Measurements from ENCODE around the gene C1QTNF12.

Gene C1QTNF12

DNA sequence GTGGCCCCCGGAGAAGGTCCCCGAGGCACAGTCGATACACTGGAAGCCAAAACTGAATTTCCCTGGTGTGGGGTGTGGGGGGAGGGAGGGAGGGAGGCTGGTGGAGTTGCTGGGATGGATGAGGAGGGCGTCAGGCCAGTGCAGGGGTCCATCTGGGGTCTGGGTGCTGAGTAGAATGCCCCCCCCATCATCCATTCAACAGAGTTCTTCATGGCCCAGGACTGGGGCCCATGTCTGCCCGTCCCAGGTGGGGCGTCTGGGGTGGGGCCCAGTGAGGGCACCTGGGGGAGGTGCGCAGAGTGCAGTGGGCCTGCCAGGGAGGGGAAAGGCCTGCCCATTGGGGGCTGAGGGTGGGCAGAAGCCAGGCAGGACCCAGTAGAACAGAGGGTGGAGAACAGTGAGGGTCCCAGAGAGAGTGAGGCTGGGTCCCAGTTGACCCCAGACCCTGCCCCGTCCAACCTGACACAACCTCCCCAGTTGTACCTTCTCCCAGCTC, 42.0 kb downstream of the C1QTNF12 start:
- no peak overlapping the region for H3K4me2 ChIP-seq (ENCODE audit: low read depth, low read length)
- DNase-seq: no peak
- no peak overlapping the region for H3K4me3 ChIP-seq (ENCODE audit: low read length)
- no peaks in the 10 kb centered on the region for H3K9me2 ChIP-seq (replicated peaks; ENCODE audit: insufficient read depth, low read length)
- no peaks in the 10 kb centered on the region for H3K79me2 ChIP-seq (ENCODE audit: low read length)
- H3K36me3 ChIP-seq (replicated peaks; ENCODE audit: insufficient read depth, low read length): no peaks in the 10 kb centered on the region
- no peak overlapping the region for H3K27ac ChIP-seq (ENCODE audit: low read length)
- TF ChIP-seq, protein P1, sequence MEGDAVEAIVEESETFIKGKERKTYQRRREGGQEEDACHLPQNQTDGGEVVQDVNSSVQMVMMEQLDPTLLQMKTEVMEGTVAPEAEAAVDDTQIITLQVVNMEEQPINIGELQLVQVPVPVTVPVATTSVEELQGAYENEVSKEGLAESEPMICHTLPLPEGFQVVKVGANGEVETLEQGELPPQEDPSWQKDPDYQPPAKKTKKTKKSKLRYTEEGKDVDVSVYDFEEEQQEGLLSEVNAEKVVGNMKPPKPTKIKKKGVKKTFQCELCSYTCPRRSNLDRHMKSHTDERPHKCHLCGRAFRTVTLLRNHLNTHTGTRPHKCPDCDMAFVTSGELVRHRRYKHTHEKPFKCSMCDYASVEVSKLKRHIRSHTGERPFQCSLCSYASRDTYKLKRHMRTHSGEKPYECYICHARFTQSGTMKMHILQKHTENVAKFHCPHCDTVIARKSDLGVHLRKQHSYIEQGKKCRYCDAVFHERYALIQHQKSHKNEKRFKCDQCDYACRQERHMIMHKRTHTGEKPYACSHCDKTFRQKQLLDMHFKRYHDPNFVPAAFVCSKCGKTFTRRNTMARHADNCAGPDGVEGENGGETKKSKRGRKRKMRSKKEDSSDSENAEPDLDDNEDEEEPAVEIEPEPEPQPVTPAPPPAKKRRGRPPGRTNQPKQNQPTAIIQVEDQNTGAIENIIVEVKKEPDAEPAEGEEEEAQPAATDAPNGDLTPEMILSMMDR (IDR thresholded peaks at IDR 0.05; ENCODE audit: low read length): no peak
- TF ChIP-seq EZH2phosphoT487 (IDR thresholded peaks at IDR 0.05; ENCODE audit: low read length) (no peak), EZH2 (optimal IDR thresholded peaks at IDR 0.05; ENCODE audit: low read depth, low read length) (no peak)
- peaks cover 81% of the 10 kb centered on the region for H3K27me3 ChIP-seq (replicated peaks; ENCODE audit: insufficient read depth, low read length)
- H3K9ac ChIP-seq (ENCODE audit: low read length): no peak overlapping the region
- no peaks in the 10 kb centered on the region for H3K9me3 ChIP-seq (replicated peaks; ENCODE audit: insufficient read depth, low read length)
- H4K20me1 ChIP-seq (ENCODE audit: insufficient read depth, low read length): no peaks in the 10 kb centered on the region
- no peaks in the 10 kb centered on the region for H3F3A ChIP-seq (ENCODE audit: insufficient read depth, low read length)
- no peaks in the 10 kb centered on the region for H3K4me1 ChIP-seq (ENCODE audit: low read length)
- H2AFZ ChIP-seq (ENCODE audit: low read length): no peak overlapping the region

- Histone ChIP-seq H2AFZ (ENCODE audit: low read length) (no peak overlapping the region), H3K4me1 (ENCODE audit: low read length) (no peaks in the 10 kb centered on the region), H3K4me2 (ENCODE audit: low read depth, low read length) (no peak overlapping the region), H3K27me3 (replicated peaks; ENCODE audit: insufficient read depth, low read length) (peaks cover 77% of the 10 kb centered on the region), H3K4me3 (ENCODE audit: low read length) (no peak overlapping the region), H3K79me2 (ENCODE audit: low read length) (no peaks in the 10 kb centered on the region), H3K9me3 (replicated peaks; ENCODE audit: insufficient read depth, low read length) (no peaks in the 10 kb centered on the region), H3K36me3 (replicated peaks; ENCODE audit: insufficient read depth, low read length) (no peaks in the 10 kb centered on the region), H3F3A (ENCODE audit: insufficient read depth, low read length) (no peaks in the 10 kb centered on the region), H3K27ac (ENCODE audit: low read length) (no peak overlapping the region), H3K9me2 (replicated peaks; ENCODE audit: insufficient read depth, low read length) (no peaks in the 10 kb centered on the region), H4K20me1 (ENCODE audit: insufficient read depth, low read length) (no peaks in the 10 kb centered on the region), H3K9ac (ENCODE audit: low read length) (no peak overlapping the region)
- no peak for TF ChIP-seq EZH2 (optimal IDR thresholded peaks at IDR 0.05; ENCODE audit: low read depth, low read length)
- no peak for TF ChIP-seq EZH2phosphoT487 (IDR thresholded peaks at IDR 0.05; ENCODE audit: low read length)
- TF ChIP-seq, protein P1 (IDR thresholded peaks at IDR 0.05; ENCODE audit: low read length): no peak
- no peak for DNase-seq
Measured at GRCh38 chr1:1203561-1204424, 42.7 kb downstream of the C1QTNF12 start.

GRCh38 chr1:1202831-1203560, 43.5 kb downstream of the C1QTNF12 start:
- no peaks in the 10 kb centered on the region for H4K20me1 ChIP-seq (ENCODE audit: insufficient read depth, low read length)
- TF ChIP-seq, protein P1 (IDR thresholded peaks at IDR 0.05; ENCODE audit: low read length): no peak
- no peak for TF ChIP-seq EZH2 (optimal IDR thresholded peaks at IDR 0.05; ENCODE audit: low read depth, low read length)
- TF ChIP-seq EZH2phosphoT487 (IDR thresholded peaks at IDR 0.05; ENCODE audit: low read length): no peak
- no peaks in the 10 kb centered on the region for H3K9me3 ChIP-seq (replicated peaks; ENCODE audit: insufficient read depth, low read length)
- H3K27ac ChIP-seq (ENCODE audit: low read length): no peak overlapping the region
- no peaks in the 10 kb centered on the region for H3F3A ChIP-seq (ENCODE audit: insufficient read depth, low read length)
- no peaks in the 10 kb centered on the region for H3K36me3 ChIP-seq (replicated peaks; ENCODE audit: insufficient read depth, low read length)
- H3K9me2 ChIP-seq (replicated peaks; ENCODE audit: insufficient read depth, low read length): no peaks in the 10 kb centered on the region
- no peak overlapping the region for H3K4me3 ChIP-seq (ENCODE audit: low read length)
- no peak overlapping the region for H3K4me2 ChIP-seq (ENCODE audit: low read depth, low read length)
- DNase-seq: no peak
- H3K27me3 ChIP-seq (replicated peaks; ENCODE audit: insufficient read depth, low read length): peaks cover 74% of the 10 kb centered on the region
- no peak overlapping the region for H2AFZ ChIP-seq (ENCODE audit: low read length)
- H3K4me1 ChIP-seq (ENCODE audit: low read length): no peaks in the 10 kb centered on the region
- H3K79me2 ChIP-seq (ENCODE audit: low read length): no peaks in the 10 kb centered on the region
- no peak overlapping the region for H3K9ac ChIP-seq (ENCODE audit: low read length)

Measured in MM.1S (cell line).